HUDEP-2 (cell line): ENCODE data around the gene STRADA.
A peak's percentile ranks its signal among the peaks of the same experiment; 100 is the strongest.

ENCODE experiments used
- DNase-seq, 76 experiments: peaks; one replicate each; lab custom pipeline; 2025; ENCODE audit not compliant: unreplicated experiment in 76 of 76; lab: John Stamatoyannopoulos, UW

STRADA gene

GRCh38 chr17:63741408-63742173 is at the start of gene STRADA:
Gene STRADA (minus strand): TSS chr17:63741799. CDS start chr17:63728369, 13,430 bp downstream.
- peak; percentile 64 to 99 (median 97) for DNase-seq

GRCh38 chr17:63790057-63790456 is 48.5 kb upstream of the STRADA start:
- DNase-seq, result no peak

- no peak for DNase-seq
Observed at GRCh38 chr17:63786971-63787711, 45.5 kb upstream of the STRADA start.

GRCh38 chr17:63786117-63786516 is 44.5 kb upstream of the STRADA start:
- DNase-seq, result no peak

- no peak for DNase-seq
Observed at GRCh38 chr17:63785556-63785955, 44.0 kb upstream of the STRADA start.

GRCh38 chr17:63783522-63783921 is 41.9 kb upstream of the STRADA start:
- no peak for DNase-seq

- DNase-seq, result no peak
Observed at GRCh38 chr17:63780928-63781327, 39.3 kb upstream of the STRADA start.

- no peak for DNase-seq
Observed at GRCh38 chr17:63780507-63780906, 38.9 kb upstream of the STRADA start.

- peak in 15 of 76 experiments; percentile 2 to 24 (median 8) for DNase-seq
Observed at GRCh38 chr17:63775420-63775819, 33.8 kb upstream of the STRADA start.

GRCh38 chr17:63774969-63775265 is 33.3 kb upstream of the STRADA start:
- peak in 3 of 76 experiments; percentile 3 to 36 (median 14) for DNase-seq

- peak in 32 of 76 experiments; percentile 6 to 91 (median 46) for DNase-seq
Observed at GRCh38 chr17:63774141-63774968, 32.8 kb upstream of the STRADA start, which contains the start of gene DDX42. Gene DDX42 (plus strand): TSS chr17:63774170. CDS start chr17:63787050, 12,880 bp downstream.

GRCh38 chr17:63773272-63774140 is 31.9 kb upstream of the STRADA start, which contains the start of gene CCDC47:
Gene CCDC47 (minus strand): TSS chr17:63773597. CDS start chr17:63766175, 7,422 bp downstream.
- peak; percentile 22 to 99 (median 98) for DNase-seq

GRCh38 chr17:63772801-63773271 is 31.2 kb upstream of the STRADA start:
- peak in 7 of 76 experiments; percentile 1 to 40 (median 12) for DNase-seq

GRCh38 chr17:63768433-63768832 is 26.8 kb upstream of the STRADA start:
- DNase-seq, result no peak

- no peak for DNase-seq
Observed at GRCh38 chr17:63766754-63767153, 25.2 kb upstream of the STRADA start.

- DNase-seq, result no peak
Observed at GRCh38 chr17:63764716-63765115, 23.1 kb upstream of the STRADA start.

GRCh38 chr17:63762161-63763078 is 20.8 kb upstream of the STRADA start:
- DNase-seq, result no peak

GRCh38 chr17:63760771-63761539 is 19.4 kb upstream of the STRADA start:
- DNase-seq, result no peak
